CD4-positive, CD25-positive, alpha-beta regulatory T cell (primary cell): ENCODE results near the gene POLR2F. TPM values are rescaled to one million over a fixed set of nuclear protein-coding genes. Genes with fewer than 3 reads are reported as not detected.
A peak's percentile ranks its signal among the peaks of the same experiment; 100 is the strongest.

Experiments
- ATAC-seq, 2 donors: fragments of 150-1000 bp; cut with Tn5 transposase; one replicate each; pipeline ENCODE4 v1.10.0; 2021; ENCODE audit warnings: low read depth in 2 of 2, moderate number of reproducible peaks in 2 of 2, moderate library complexity in 1 of 2
- DNase-seq, 3 donors: peaks; one replicate each; pipeline versions ENCODE4 v3.0.0 to v3.0.0-alpha.2; 2012 to 2022; ENCODE audit warnings: mixed read lengths in 1 of 3
- H3K27ac ChIP-seq: one replicate; pipeline ENCODE4 v1.7.0; 2013; ENCODE audit warnings: mild to moderate bottlenecking, low read length; ENCODE audit not compliant: insufficient read depth, poor library complexity, severe bottlenecking
- H3K27me3 ChIP-seq: one replicate; pipeline ENCODE4 v1.7.0; 2013; ENCODE audit warnings: low read length; ENCODE audit not compliant: control insufficient read depth, insufficient read depth
- H3K36me3 ChIP-seq: one replicate; pipeline ENCODE4 v1.7.0; 2013; ENCODE audit warnings: mild to moderate bottlenecking, low read length, moderate library complexity; ENCODE audit not compliant: control insufficient read depth, insufficient read depth
- H3K4me1 ChIP-seq: 2 replicates; pipeline ENCODE4 v1.7.0; 2013; ENCODE audit warnings: mild to moderate bottlenecking, low read length; ENCODE audit not compliant: insufficient read depth, control insufficient read depth, poor library complexity, severe bottlenecking
- H3K4me3 ChIP-seq: one replicate; pipeline ENCODE4 v1.7.0; 2013; ENCODE audit warnings: low read depth, mild to moderate bottlenecking, low read length, moderate library complexity
- H3K9me3 ChIP-seq, 2 experiments: 1 replicate in 1 of 2; 2 replicates in 1 of 2; pipeline ENCODE4 v1.7.0; 2013; ENCODE audit warnings: low read length in 2 of 2, mild to moderate bottlenecking in 1 of 2, moderate library complexity in 1 of 2; ENCODE audit not compliant: control insufficient read depth in 2 of 2
- H3K27ac Mint-ChIP-seq, 3 donors: one replicate each; pipeline ENCODE4 v1.8.0; 2020 to 2022; ENCODE audit warnings: mild to moderate bottlenecking in 3 of 3, mixed read lengths in 3 of 3, moderate library complexity in 2 of 3
- H3K27me3 Mint-ChIP-seq: one replicate; pipeline ENCODE4 v1.8.0; 2022; ENCODE audit warnings: mild to moderate bottlenecking, mixed read lengths
- H3K36me3 Mint-ChIP-seq: one replicate; pipeline ENCODE4 v1.8.0; 2020; ENCODE audit warnings: mixed read lengths
- H3K4me1 Mint-ChIP-seq, 4 donors: one replicate each; pipeline ENCODE4 v1.8.0; 2020 to 2022; ENCODE audit warnings: mixed read lengths in 4 of 4, mild to moderate bottlenecking in 1 of 4
- H3K4me3 Mint-ChIP-seq, 4 donors: one replicate each; pipeline ENCODE4 v1.8.0; 2020 to 2022; ENCODE audit warnings: mild to moderate bottlenecking in 4 of 4, mixed read lengths in 4 of 4, moderate library complexity in 3 of 4
- H3K9me3 Mint-ChIP-seq, 7 donors: one replicate each; pipeline ENCODE4 v1.8.0; 2020 to 2022; ENCODE audit warnings: mixed read lengths in 7 of 7, mild to moderate bottlenecking in 3 of 7, moderate library complexity in 2 of 7
- polyA plus RNA-seq, 4 donors: library from polyadenylated mRNA; unstranded; fragments of 300-500 nt; fragmentation: Illumina TruSeq; gene quantifications; one replicate each; pipeline ENCODE4 v1.2.3, GENCODE V29; 2021
- total RNA-seq: library from RNA; stranded (reverse); gene quantifications from one replicate; pipeline ENCODE4 v1.2.3, GENCODE V29; 2022

POLR2F gene
- total and polyA plus RNA-seq, 5 donors from 2014 or later, result 34.5 to 170 (median 157) TPM

DNA sequence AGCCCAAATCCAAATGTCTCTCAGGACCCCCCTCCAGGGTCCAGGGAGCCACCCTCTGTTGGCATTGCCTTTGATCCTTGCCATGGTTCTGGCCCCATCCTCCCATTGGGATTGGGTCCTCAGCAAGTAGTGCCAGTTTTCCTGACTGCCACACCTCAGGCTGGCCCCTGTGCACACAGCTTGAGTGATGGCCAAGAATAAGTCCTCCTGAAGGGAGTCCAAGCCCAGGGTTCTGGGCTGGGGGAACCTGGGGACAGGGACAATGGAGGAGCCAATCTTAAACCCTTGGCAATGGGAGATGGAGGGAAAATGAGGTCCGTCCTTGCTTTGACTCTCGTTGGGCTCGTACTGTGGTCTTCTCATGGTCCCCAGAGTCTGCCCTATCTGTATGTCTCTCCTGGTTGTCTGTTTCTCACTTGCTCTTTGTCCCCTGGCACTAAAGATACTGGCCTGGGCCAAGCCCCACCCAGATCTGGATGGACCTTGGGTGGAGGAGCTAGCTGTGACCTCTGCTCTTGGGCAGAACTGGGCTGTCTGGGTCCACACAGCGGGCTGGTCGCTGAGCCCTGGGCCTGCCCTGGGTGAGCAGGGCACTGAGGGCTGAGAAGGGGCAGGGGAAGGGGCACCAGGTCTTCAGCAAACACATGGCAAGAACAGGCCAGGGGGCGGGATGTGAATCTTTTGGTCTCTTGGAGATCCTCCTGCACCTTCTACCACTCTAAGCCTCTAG, 27.9 kb downstream of the POLR2F start:
- ATAC-seq, result no peak
- no peaks in the 10 kb centered on the region for H3K27me3 Mint-ChIP-seq

DNA sequence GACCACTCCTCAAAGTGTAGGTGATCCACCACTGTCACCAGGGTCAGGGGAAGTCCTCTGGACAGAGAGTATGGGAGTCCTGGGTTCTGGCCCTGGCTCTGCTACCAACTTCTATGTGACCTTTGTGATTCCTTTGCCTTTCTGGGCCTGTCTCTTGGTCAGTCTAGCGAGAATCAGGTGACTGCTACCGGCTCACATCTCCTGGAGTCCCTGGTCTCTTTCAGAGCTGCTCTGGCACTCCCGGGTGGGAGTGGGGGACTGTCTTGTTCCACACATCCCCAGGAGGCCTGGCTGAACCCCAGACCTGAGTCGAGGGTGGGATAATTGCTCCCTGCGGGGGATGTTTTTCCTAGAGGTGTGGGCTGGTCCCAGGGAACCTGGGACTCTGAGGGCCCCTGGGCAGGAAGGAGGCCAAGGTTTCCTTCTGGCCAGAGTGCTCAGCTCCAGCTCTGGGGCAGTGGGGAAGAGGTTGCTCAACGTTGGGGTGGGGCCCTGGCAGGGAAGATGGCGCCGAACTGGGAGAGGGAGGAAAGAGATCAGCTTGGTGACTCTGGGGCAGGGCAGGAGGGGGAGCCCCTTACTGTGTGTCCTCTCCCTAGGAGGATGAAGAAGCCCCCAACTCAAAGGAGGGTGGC, 28.8 kb downstream of the POLR2F start:
- no peaks in the 10 kb centered on the region for H3K9me3 Mint-ChIP-seq
- Histone ChIP-seq H3K27me3 (no peaks in the 10 kb centered on the region), H3K4me3 (no peak overlapping the region), H3K36me3 (no peaks in the 10 kb centered on the region), H3K9me3 (no peaks in the 10 kb centered on the region), H3K4me1 (no peaks in the 10 kb centered on the region), H3K27ac (no peak overlapping the region)
- no peaks in the 10 kb centered on the region for H3K27me3 Mint-ChIP-seq
- H3K36me3 Mint-ChIP-seq, result peaks cover 3% of the 10 kb centered on the region
- H3K27ac Mint-ChIP-seq, result no peak overlapping the region
- H3K4me3 Mint-ChIP-seq, result no peak overlapping the region
- no peak for ATAC-seq
- H3K4me1 Mint-ChIP-seq, result peaks cover 0 to 2% (median 0%) of the 10 kb centered on the region in 4 donors
- DNase-seq, result no peak

More for the DNA sequence above, 27.9 kb downstream of the POLR2F start:
- no peaks in the 10 kb centered on the region for H3K27me3 ChIP-seq
- H3K4me1 ChIP-seq, result no peaks in the 10 kb centered on the region
- Mint-ChIP-seq H3K36me3 (peaks cover 3% of the 10 kb centered on the region), H3K4me3 (no peak overlapping the region), H3K9me3 (no peaks in the 10 kb centered on the region), H3K4me1 (peaks cover 0 to 2% (median under 1%) of the 10 kb centered on the region in 4 donors), H3K27ac (no peak overlapping the region)
- no peak overlapping the region for H3K4me3 ChIP-seq
- no peak overlapping the region for H3K27ac ChIP-seq
- H3K9me3 ChIP-seq, result no peaks in the 10 kb centered on the region
- H3K36me3 ChIP-seq, result peaks cover 3% of the 10 kb centered on the region
- no peak for DNase-seq

DNA sequence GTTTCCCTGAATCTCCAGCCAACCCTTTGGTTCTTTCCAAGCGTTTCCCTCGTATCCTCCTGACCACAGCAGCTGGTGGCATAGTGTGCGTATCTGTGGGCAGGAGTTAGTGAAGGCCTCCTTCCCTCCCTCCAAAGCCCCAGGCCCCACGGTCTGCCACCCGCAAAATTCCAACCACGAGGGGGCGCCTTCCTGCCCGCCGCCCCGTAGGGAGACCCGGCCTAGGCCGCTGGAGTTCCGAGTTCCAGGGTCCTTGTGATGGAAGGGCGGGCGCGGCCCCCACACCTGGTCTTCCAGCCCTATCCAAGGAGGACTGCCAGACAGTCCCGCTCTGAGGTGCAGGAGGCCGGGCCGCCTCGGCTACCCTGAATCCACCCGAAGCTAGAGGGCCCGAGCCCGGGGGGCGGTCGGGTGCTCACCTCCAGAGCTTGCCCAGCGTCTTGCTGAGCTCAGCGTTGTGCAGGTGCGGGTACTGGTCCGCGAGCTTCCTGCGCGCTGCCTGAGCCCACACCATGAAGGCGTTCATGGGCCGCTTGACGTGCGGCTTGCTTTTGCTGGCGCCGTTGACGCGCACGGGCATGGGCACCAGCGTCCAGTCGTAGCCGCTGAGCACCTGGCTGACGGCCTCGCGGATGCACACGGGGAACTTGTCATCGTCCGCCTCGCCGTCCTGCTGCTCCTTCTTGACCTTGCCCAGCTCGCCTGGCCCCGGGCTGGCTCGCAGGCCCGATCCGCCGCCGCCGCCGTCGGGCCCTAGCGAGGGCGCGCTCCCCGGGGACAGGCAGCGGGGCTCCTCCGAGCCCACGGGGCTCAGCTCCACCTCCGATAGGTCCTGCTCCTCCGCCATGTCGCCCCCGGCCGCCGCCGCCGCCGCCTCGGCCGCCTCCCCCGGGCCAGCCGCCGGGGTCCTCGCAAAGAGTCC, 29.7 kb downstream of the POLR2F start:
- peaks cover 0 to 2% (median 0%) of the 10 kb centered on the region in 7 donors for H3K9me3 Mint-ChIP-seq
- no peaks in the 10 kb centered on the region for H3K36me3 ChIP-seq
- no peaks in the 10 kb centered on the region for H3K27me3 Mint-ChIP-seq
- no peaks in the 10 kb centered on the region for H3K27me3 ChIP-seq
- H3K4me1 Mint-ChIP-seq, result peaks cover 0 to 2% (median 0%) of the 10 kb centered on the region in 4 donors
- no peak for ATAC-seq
- H3K27ac Mint-ChIP-seq, result peak overlapping the region in 1 of 3 donors; percentile 80
- H3K4me3 ChIP-seq, result no peak overlapping the region
- H3K27ac ChIP-seq, result no peak overlapping the region
- peaks cover 3% of the 10 kb centered on the region for H3K36me3 Mint-ChIP-seq
- DNase-seq, result no peak
- H3K4me3 Mint-ChIP-seq, result no peak overlapping the region
- H3K9me3 ChIP-seq, result no peaks in the 10 kb centered on the region
- H3K4me1 ChIP-seq, result no peaks in the 10 kb centered on the region

DNA sequence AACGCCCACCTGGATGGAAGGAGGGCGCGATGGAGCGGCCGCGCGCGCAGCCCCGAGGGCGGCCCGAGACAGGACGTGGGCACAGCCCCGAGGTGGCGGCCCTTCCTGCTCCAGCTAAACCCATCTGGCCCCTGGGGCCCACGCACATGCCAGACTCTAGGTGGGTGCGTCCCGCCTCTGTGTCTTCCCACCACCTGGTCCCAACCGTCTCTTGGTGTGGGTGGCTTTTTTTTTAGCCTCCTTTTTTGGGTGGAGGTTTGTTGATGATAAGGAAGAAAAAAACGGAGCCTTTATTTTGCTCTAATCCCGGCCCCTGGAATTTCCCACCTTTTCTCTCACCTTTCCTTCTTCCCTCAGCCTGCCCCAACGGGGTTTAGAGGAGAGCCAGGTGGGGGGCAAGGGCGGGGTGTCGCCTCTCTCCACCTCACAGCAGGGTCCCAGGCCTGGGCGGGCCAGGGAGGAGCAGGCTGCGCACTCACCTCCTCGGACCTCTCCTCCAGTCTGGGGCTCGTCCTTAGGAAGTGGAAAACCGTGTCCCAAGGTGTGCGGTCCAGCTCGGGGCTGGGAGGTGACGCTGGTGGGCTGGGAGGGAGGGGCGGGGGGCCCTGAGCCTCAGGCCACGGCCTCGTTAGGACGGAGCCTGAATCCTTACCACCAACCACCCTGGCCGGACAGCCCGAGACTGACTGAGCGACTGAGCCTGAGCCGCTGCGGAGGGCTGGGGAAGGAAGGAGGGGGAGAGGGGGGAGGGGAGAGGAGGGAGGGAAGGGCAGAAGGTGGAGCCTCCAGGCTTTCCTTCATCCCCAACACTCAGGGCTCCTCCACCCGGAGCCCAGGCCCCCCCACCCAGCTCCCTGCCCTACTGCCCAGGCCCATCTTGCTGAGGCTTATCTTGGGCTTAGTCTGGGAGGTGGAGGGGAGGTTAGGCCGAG, 30.6 kb downstream of the POLR2F start, which contains the start of gene SOX10:
Gene SOX10, minus strand, starts transcription at position 696 of the 932 bp plus-strand sequence. CDS start 771 bp downstream, outside the sequence.
- Mint-ChIP-seq H3K27me3 (no peaks in the 10 kb centered on the region), H3K4me1 (peaks cover 0 to 2% (median 0%) of the 10 kb centered on the region in 4 donors), H3K36me3 (peaks cover 3% of the 10 kb centered on the region), H3K4me3 (no peak within 1 kb of the TSS), H3K9me3 (peaks cover 0 to 2% (median 0%) of the 10 kb centered on the region in 7 donors), H3K27ac (no peak within 1 kb of the TSS)
- no peak within 1 kb of the TSS for H3K4me3 ChIP-seq
- DNase-seq (no peak), ATAC-seq (no peak)
- H3K36me3 ChIP-seq, result no peaks in the 10 kb centered on the region
- H3K9me3 ChIP-seq, result no peaks in the 10 kb centered on the region
- H3K4me1 ChIP-seq, result no peaks in the 10 kb centered on the region
- no peak within 1 kb of the TSS for H3K27ac ChIP-seq
- H3K27me3 ChIP-seq, result no peaks in the 10 kb centered on the region

DNA sequence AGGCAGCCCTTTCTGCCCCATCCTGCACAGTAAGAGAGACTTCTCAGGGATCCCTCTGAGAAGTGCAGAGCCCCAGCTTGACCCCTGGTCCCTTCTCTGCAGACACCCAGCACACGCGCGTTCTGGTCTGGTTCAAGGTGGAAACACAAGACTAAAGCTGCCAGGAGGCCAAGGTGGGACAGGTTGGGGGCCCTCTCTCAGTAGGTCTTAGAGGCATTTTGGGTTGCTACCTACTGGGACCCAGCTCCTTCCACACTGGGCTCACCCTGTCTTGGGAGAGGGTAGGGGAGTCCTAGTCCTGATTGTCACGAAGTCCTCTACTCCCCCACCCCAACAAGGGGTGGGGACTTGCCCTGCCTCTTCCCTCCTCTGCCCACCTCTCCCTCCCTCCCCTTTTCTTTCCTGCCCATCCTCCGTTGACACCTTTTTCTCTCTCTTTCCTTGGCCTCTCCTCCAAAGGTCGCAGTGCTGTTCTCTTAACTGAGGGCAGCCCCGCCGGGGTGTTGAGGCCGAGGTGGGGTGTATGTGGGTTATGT, 31.6 kb downstream of the POLR2F start:
- no peak overlapping the region for H3K27ac Mint-ChIP-seq
- no peaks in the 10 kb centered on the region for H3K36me3 ChIP-seq
- no peak overlapping the region for H3K4me3 Mint-ChIP-seq
- no peak overlapping the region for H3K27ac ChIP-seq
- H3K9me3 ChIP-seq, result no peaks in the 10 kb centered on the region
- H3K4me1 Mint-ChIP-seq, result peaks cover 0 to 2% (median 0%) of the 10 kb centered on the region in 4 donors
- no peaks in the 10 kb centered on the region for H3K27me3 ChIP-seq
- no peaks in the 10 kb centered on the region for H3K27me3 Mint-ChIP-seq
- no peak overlapping the region for H3K4me3 ChIP-seq
- ATAC-seq (no peak), DNase-seq (no peak)
- H3K36me3 Mint-ChIP-seq, result peaks cover 3% of the 10 kb centered on the region
- peaks cover 0 to 2% (median 0%) of the 10 kb centered on the region in 7 donors for H3K9me3 Mint-ChIP-seq
- no peaks in the 10 kb centered on the region for H3K4me1 ChIP-seq

DNA sequence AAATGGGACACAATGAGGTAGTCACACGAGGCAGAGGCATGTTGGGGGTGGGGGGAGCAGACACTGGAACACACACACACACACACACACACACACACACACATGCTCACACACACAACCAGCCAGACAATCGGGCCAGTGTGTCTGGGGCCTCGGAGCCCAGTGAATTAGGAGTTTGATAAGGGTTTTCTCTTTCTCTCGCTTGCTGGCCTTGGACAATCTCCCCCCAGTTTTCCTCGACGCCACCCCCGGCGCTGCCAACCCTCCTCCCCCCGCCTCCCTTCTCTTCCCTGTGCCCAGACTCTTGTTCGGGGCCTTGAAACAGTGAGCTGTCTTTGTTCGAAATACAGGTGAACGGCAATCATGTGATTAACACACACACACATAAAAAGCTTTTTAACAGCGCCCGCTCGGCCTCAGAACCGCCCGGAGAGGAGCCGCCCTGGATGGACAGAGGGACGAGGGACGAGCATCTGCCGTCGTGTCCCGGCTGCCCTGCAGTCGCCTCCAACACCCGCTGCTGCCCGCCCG, 32.3 kb downstream of the POLR2F start:
- no peak for ATAC-seq
- Mint-ChIP-seq H3K9me3 (peaks cover 0 to 2% (median 0%) of the 10 kb centered on the region in 7 donors), H3K27me3 (no peaks in the 10 kb centered on the region), H3K4me1 (no peaks in the 10 kb centered on the region), H3K4me3 (no peak overlapping the region), H3K36me3 (peaks cover 3% of the 10 kb centered on the region), H3K27ac (no peak overlapping the region)
- no peak overlapping the region for H3K4me3 ChIP-seq
- H3K36me3 ChIP-seq, result no peaks in the 10 kb centered on the region
- no peaks in the 10 kb centered on the region for H3K4me1 ChIP-seq
- DNase-seq, result no peak
- H3K27ac ChIP-seq, result no peak overlapping the region
- no peaks in the 10 kb centered on the region for H3K9me3 ChIP-seq
- H3K27me3 ChIP-seq, result no peaks in the 10 kb centered on the region
